ENCODE measurements around the gene MNT.

The MNT gene

GRCh38 chr17:2363318-2363717 is 37.5 kb downstream of the MNT start:
- Histone ChIP-seq H3K79me2 (ENCODE audit: control insufficient read depth, insufficient read depth, low read length) (no peaks in the 10 kb centered on the region), H3K36me3 (ENCODE audit: control insufficient read depth, insufficient read depth, low read length) (no peaks in the 10 kb centered on the region), H3K79me1 (ENCODE audit: low read length) (no peaks in the 10 kb centered on the region), H3K4ac (ENCODE audit: low read depth, low read length) (no peak overlapping the region), H4K5ac (ENCODE audit: low read length) (no peak overlapping the region), H3K18ac (ENCODE audit: low read length) (no peak overlapping the region), H2BK120ac (ENCODE audit: low read depth, low read length) (no peak overlapping the region), H3K56ac (ENCODE audit: low read length) (no peak overlapping the region), H3K23ac (ENCODE audit: low read length) (no peak overlapping the region), H2BK5ac (ENCODE audit: low read length) (no peak overlapping the region), H3K4me1 (ENCODE audit: control insufficient read depth, low read depth, low read length) (no peaks in the 10 kb centered on the region), H3K4me2 (ENCODE audit: low read length) (no peak overlapping the region), H2BK15ac (replicated peaks; ENCODE audit: low read depth) (no peak overlapping the region), H3K27ac (ENCODE audit: low read depth, low read length) (no peak overlapping the region), H3K4me3 (ENCODE audit: low read length) (no peak overlapping the region), H3K27me3 (ENCODE audit: insufficient read depth, low read length, poor library complexity) (no peaks in the 10 kb centered on the region), H2AK5ac (ENCODE audit: low read length) (no peak overlapping the region), H4K8ac (ENCODE audit: low read depth, low read length) (no peak overlapping the region), H3K9ac (ENCODE audit: low read length) (no peak overlapping the region)
- no CpG with 5 or more reads among the region's 21 CpGs for WGBS (ENCODE audit: extremely low coverage, insufficient coverage, low lambda C conversion rate)
- no peak for DNase-seq

DNA sequence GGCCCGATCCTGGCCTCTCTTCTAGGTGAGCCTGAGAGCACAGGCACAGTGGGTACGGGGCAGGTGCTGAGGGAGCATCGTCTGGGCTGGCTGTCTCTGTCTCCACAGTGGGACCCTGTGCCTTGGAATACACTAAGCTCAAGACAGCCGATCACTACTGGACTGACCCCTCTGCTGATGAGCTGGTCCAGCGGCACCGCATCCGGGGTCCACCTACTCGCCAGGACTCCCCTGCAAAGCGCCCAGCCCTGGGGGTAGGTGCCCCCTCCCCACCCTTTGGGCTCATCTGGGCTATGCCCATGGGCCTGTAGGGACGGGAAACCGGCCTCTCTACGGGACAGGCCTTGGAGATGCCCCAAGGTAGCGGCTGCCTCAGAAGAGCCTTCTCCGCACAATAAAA is 38.0 kb downstream of the MNT start:
- no peak overlapping the region for H2BK5ac ChIP-seq (ENCODE audit: low read length)
- no peaks in the 10 kb centered on the region for H3K79me1 ChIP-seq (ENCODE audit: low read length)
- no peak overlapping the region for H3K4me2 ChIP-seq (ENCODE audit: low read length)
- H3K23ac ChIP-seq (ENCODE audit: low read length) = no peak overlapping the region
- H2BK15ac ChIP-seq (replicated peaks; ENCODE audit: low read depth) = no peak overlapping the region
- H3K9ac ChIP-seq (ENCODE audit: low read length) = no peak overlapping the region
- H4K8ac ChIP-seq (ENCODE audit: low read depth, low read length) = no peak overlapping the region
- H3K18ac ChIP-seq (ENCODE audit: low read length) = no peak overlapping the region
- no peak overlapping the region for H3K56ac ChIP-seq (ENCODE audit: low read length)
- H2BK120ac ChIP-seq (ENCODE audit: low read depth, low read length) = no peak overlapping the region
- H3K27me3 ChIP-seq (ENCODE audit: insufficient read depth, low read length, poor library complexity) = no peaks in the 10 kb centered on the region
- WGBS (ENCODE audit: extremely low coverage, insufficient coverage, low lambda C conversion rate) = no CpG with 5 or more reads among the region's 14 CpGs
- no peak for DNase-seq
- H3K27ac ChIP-seq (ENCODE audit: low read depth, low read length) = no peak overlapping the region
- no peak overlapping the region for H3K4me3 ChIP-seq (ENCODE audit: low read length)
- H3K4me1 ChIP-seq (ENCODE audit: control insufficient read depth, low read depth, low read length) = no peaks in the 10 kb centered on the region
- H3K4ac ChIP-seq (ENCODE audit: low read depth, low read length) = no peak overlapping the region
- no peaks in the 10 kb centered on the region for H3K79me2 ChIP-seq (ENCODE audit: control insufficient read depth, insufficient read depth, low read length)
- no peak overlapping the region for H2AK5ac ChIP-seq (ENCODE audit: low read length)
- no peaks in the 10 kb centered on the region for H3K36me3 ChIP-seq (ENCODE audit: control insufficient read depth, insufficient read depth, low read length)
- H4K5ac ChIP-seq (ENCODE audit: low read length) = no peak overlapping the region

- H3K9ac ChIP-seq (ENCODE audit: low read length) = no peak overlapping the region
- no peaks in the 10 kb centered on the region for H3K36me3 ChIP-seq (ENCODE audit: control insufficient read depth, insufficient read depth, low read length)
- H3K4me3 ChIP-seq (ENCODE audit: low read length) = no peak overlapping the region
- no peak overlapping the region for H4K8ac ChIP-seq (ENCODE audit: low read depth, low read length)
- no peak overlapping the region for H2AK5ac ChIP-seq (ENCODE audit: low read length)
- H3K4me2 ChIP-seq (ENCODE audit: low read length) = no peak overlapping the region
- WGBS (ENCODE audit: extremely low coverage, insufficient coverage, low lambda C conversion rate) = no CpG with 5 or more reads among the region's 19 CpGs
- H4K5ac ChIP-seq (ENCODE audit: low read length) = no peak overlapping the region
- H3K4ac ChIP-seq (ENCODE audit: low read depth, low read length) = no peak overlapping the region
- H3K4me1 ChIP-seq (ENCODE audit: control insufficient read depth, low read depth, low read length) = no peaks in the 10 kb centered on the region
- no peak overlapping the region for H2BK5ac ChIP-seq (ENCODE audit: low read length)
- no peak overlapping the region for H3K18ac ChIP-seq (ENCODE audit: low read length)
- H3K79me2 ChIP-seq (ENCODE audit: control insufficient read depth, insufficient read depth, low read length) = no peaks in the 10 kb centered on the region
- no peak overlapping the region for H2BK120ac ChIP-seq (ENCODE audit: low read depth, low read length)
- no peak for DNase-seq
- H3K27ac ChIP-seq (ENCODE audit: low read depth, low read length) = no peak overlapping the region
- H3K56ac ChIP-seq (ENCODE audit: low read length) = no peak overlapping the region
- no peak overlapping the region for H2BK15ac ChIP-seq (replicated peaks; ENCODE audit: low read depth)
- no peaks in the 10 kb centered on the region for H3K79me1 ChIP-seq (ENCODE audit: low read length)
- no peaks in the 10 kb centered on the region for H3K27me3 ChIP-seq (ENCODE audit: insufficient read depth, low read length, poor library complexity)
- H3K23ac ChIP-seq (ENCODE audit: low read length) = no peak overlapping the region
Observed at GRCh38 chr17:2362416-2362815, 38.4 kb downstream of the MNT start.

DNA sequence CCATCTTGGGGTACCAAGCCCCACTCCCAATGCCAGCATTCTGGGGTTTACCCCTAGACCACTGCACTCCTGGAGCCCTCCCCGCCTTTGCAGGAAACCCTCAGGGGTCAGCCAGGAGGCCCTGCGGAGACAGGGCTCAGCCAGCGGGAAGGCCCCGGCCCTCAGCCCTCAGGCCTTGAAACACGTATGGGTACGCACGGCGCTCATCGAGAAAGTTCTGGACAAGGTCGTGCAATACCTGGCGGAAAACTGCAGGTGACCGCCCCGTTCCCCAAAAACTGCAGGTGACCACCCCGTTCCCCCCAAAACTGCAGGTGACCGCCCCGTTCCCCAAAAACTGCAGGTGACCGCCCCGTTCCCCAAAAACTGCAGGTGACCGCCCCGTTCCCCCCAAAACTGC is 38.8 kb downstream of the MNT start:
- H2AK5ac ChIP-seq (ENCODE audit: low read length) = no peak overlapping the region
- WGBS (ENCODE audit: extremely low coverage, insufficient coverage, low lambda C conversion rate) = no CpG with 5 or more reads among the region's 20 CpGs

DNA sequence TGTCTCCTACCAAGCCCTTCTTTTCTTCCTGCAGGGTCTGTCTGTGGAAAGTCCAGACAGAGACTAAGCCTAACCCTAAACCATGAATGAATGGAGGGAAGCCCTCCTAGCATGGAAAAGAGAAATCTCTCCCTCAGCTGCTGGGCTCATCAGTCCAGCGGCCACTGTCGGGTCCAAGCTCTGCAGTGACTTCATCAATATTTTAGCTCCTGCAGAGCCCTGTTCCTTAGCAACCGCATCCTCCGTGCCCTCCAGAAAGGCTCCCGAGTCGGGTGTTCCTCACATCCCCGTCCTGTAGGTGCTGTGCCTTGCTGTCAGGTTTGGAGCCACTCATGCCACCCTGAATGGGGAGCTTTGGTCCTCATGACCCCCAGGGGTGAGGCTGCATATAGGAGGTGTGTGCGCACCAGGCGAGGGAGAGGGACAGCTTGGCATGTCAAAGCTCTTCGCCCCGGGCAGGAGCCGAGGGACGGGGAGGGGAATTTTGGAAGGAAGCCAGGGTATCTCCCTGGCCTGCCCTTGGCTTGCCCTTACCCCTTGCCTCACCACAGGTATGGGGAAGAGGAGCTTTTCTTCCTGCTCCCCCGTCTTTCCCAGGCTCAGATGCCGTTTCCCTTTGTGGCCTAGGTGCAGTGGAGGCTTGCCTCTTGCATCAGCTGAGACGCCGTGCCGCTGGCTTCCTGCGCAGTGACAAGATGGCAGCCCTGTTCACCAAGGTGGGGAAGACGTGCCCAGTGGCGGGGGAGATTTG is 39.7 kb downstream of the MNT start:
- H3K4ac ChIP-seq (ENCODE audit: low read depth, low read length) = no peak overlapping the region
- no peaks in the 10 kb centered on the region for H3K79me2 ChIP-seq (ENCODE audit: control insufficient read depth, insufficient read depth, low read length)
- H2AK5ac ChIP-seq (ENCODE audit: low read length) = no peak overlapping the region
- H2BK5ac ChIP-seq (ENCODE audit: low read length) = no peak overlapping the region
- no peak for DNase-seq
- no peak overlapping the region for H3K23ac ChIP-seq (ENCODE audit: low read length)
- H3K27ac ChIP-seq (ENCODE audit: low read depth, low read length) = no peak overlapping the region
- H3K56ac ChIP-seq (ENCODE audit: low read length) = no peak overlapping the region
- no peaks in the 10 kb centered on the region for H3K79me1 ChIP-seq (ENCODE audit: low read length)
- H3K4me3 ChIP-seq (ENCODE audit: low read length) = no peak overlapping the region
- WGBS (ENCODE audit: extremely low coverage, insufficient coverage, low lambda C conversion rate) = no CpG with 5 or more reads among the region's 21 CpGs
- H3K4me1 ChIP-seq (ENCODE audit: control insufficient read depth, low read depth, low read length) = no peaks in the 10 kb centered on the region
- H4K5ac ChIP-seq (ENCODE audit: low read length) = no peak overlapping the region
- H3K9ac ChIP-seq (ENCODE audit: low read length) = no peak overlapping the region
- H2BK120ac ChIP-seq (ENCODE audit: low read depth, low read length) = no peak overlapping the region
- H2BK15ac ChIP-seq (replicated peaks; ENCODE audit: low read depth) = no peak overlapping the region
- H3K18ac ChIP-seq (ENCODE audit: low read length) = no peak overlapping the region
- no peak overlapping the region for H4K8ac ChIP-seq (ENCODE audit: low read depth, low read length)
- H3K36me3 ChIP-seq (ENCODE audit: control insufficient read depth, insufficient read depth, low read length) = no peaks in the 10 kb centered on the region
- H3K4me2 ChIP-seq (ENCODE audit: low read length) = no peak overlapping the region
- H3K27me3 ChIP-seq (ENCODE audit: insufficient read depth, low read length, poor library complexity) = no peaks in the 10 kb centered on the region

More for the DNA sequence above, 38.8 kb downstream of the MNT start:
- Histone ChIP-seq H3K4me2 (ENCODE audit: low read length) (no peak overlapping the region), H4K8ac (ENCODE audit: low read depth, low read length) (no peak overlapping the region), H3K4me1 (ENCODE audit: control insufficient read depth, low read depth, low read length) (no peaks in the 10 kb centered on the region), H2BK5ac (ENCODE audit: low read length) (no peak overlapping the region), H3K4me3 (ENCODE audit: low read length) (no peak overlapping the region), H3K4ac (ENCODE audit: low read depth, low read length) (no peak overlapping the region), H3K27me3 (ENCODE audit: insufficient read depth, low read length, poor library complexity) (no peaks in the 10 kb centered on the region), H2BK15ac (replicated peaks; ENCODE audit: low read depth) (no peak overlapping the region), H3K79me2 (ENCODE audit: control insufficient read depth, insufficient read depth, low read length) (no peaks in the 10 kb centered on the region), H3K9ac (ENCODE audit: low read length) (no peak overlapping the region), H2BK120ac (ENCODE audit: low read depth, low read length) (no peak overlapping the region), H4K5ac (ENCODE audit: low read length) (no peak overlapping the region), H3K79me1 (ENCODE audit: low read length) (no peaks in the 10 kb centered on the region), H3K56ac (ENCODE audit: low read length) (no peak overlapping the region), H3K36me3 (ENCODE audit: control insufficient read depth, insufficient read depth, low read length) (no peaks in the 10 kb centered on the region), H3K27ac (ENCODE audit: low read depth, low read length) (no peak overlapping the region), H3K23ac (ENCODE audit: low read length) (no peak overlapping the region), H3K18ac (ENCODE audit: low read length) (no peak overlapping the region)
- DNase-seq = no peak

- no peaks in the 10 kb centered on the region for H3K36me3 ChIP-seq (ENCODE audit: control insufficient read depth, insufficient read depth, low read length)
- H3K56ac ChIP-seq (ENCODE audit: low read length) = no peak overlapping the region
- no peak overlapping the region for H2BK5ac ChIP-seq (ENCODE audit: low read length)
- no peak overlapping the region for H3K27ac ChIP-seq (ENCODE audit: low read depth, low read length)
- H2BK15ac ChIP-seq (replicated peaks; ENCODE audit: low read depth) = no peak overlapping the region
- H3K79me1 ChIP-seq (ENCODE audit: low read length) = no peaks in the 10 kb centered on the region
- no CpG with 5 or more reads among the region's 10 CpGs for WGBS (ENCODE audit: extremely low coverage, insufficient coverage, low lambda C conversion rate)
- no peak overlapping the region for H3K4me3 ChIP-seq (ENCODE audit: low read length)
- H3K18ac ChIP-seq (ENCODE audit: low read length) = no peak overlapping the region
- no peak for DNase-seq
- no peaks in the 10 kb centered on the region for H3K4me1 ChIP-seq (ENCODE audit: control insufficient read depth, low read depth, low read length)
- H3K4ac ChIP-seq (ENCODE audit: low read depth, low read length) = no peak overlapping the region
- no peak overlapping the region for H4K8ac ChIP-seq (ENCODE audit: low read depth, low read length)
- H3K4me2 ChIP-seq (ENCODE audit: low read length) = no peak overlapping the region
- no peak overlapping the region for H4K5ac ChIP-seq (ENCODE audit: low read length)
- no peaks in the 10 kb centered on the region for H3K79me2 ChIP-seq (ENCODE audit: control insufficient read depth, insufficient read depth, low read length)
- H2BK120ac ChIP-seq (ENCODE audit: low read depth, low read length) = no peak overlapping the region
- H2AK5ac ChIP-seq (ENCODE audit: low read length) = no peak overlapping the region
- no peak overlapping the region for H3K9ac ChIP-seq (ENCODE audit: low read length)
- H3K27me3 ChIP-seq (ENCODE audit: insufficient read depth, low read length, poor library complexity) = no peaks in the 10 kb centered on the region
- no peak overlapping the region for H3K23ac ChIP-seq (ENCODE audit: low read length)
Observed at GRCh38 chr17:2357931-2358434, 42.9 kb downstream of the MNT start.
